PC-3 (cell line): ENCODE measurements around the gene CYP1B1. TPM values are rescaled to one million over a fixed set of nuclear protein-coding genes. Genes with fewer than 3 reads are reported as not detected.

Source experiments
- ATAC-seq: fragments of 200-7000 bp; cut with Tn5 transposase; 2 replicates; pipeline ENCODE4 v1.9.1; 2020; ENCODE audit warnings: mild to moderate bottlenecking, moderate library complexity
- BruUV-seq: library from RNA; stranded (reverse); fragments of 400-500 nt; replicated peaks from 2 replicates; lab custom pipeline; 2021; lab: Mats Ljungman, UMichigan
- CTCF ChIA-PET: fragments of 300-600 bp; sonication (Branson Sonifier 250); formaldehyde crosslinking; loops from one replicate; lab custom pipeline; 2022; ENCODE audit warnings: antibody characterized with exemption; lab: Charles Lee
- POLR2A ChIA-PET: fragments of 300-600 bp; sonication (Branson Sonifier 250); formaldehyde crosslinking; loops from one replicate; lab custom pipeline; 2022; ENCODE audit warnings: antibody characterized with exemption; ENCODE audit not compliant: unreplicated experiment; lab: Charles Lee
- DNase-seq: peaks from one replicate; pipeline ENCODE4 v3.0.0-alpha.2; 2015
- H2AFZ ChIP-seq: fragments of 300-600 bp; sonication (generic); 2 replicates; pipeline ENCODE4 v1.6.0; 2016; ENCODE audit warnings: antibody characterized with exemption, low read length
- H3F3A ChIP-seq: fragments of 300-600 bp; sonication (generic); one replicate; pipeline ENCODE4 v1.6.0; 2017; ENCODE audit warnings: antibody characterized with exemption, low read length, control low read depth, mild to moderate bottlenecking; ENCODE audit not compliant: unreplicated experiment
- H3K27ac ChIP-seq: fragments of 300-600 bp; sonication (generic); 2 replicates; pipeline ENCODE4 v1.5.1; 2016; ENCODE audit warnings: mild to moderate bottlenecking, low read length
- H3K27me3 ChIP-seq: fragments of 300-600 bp; sonication (generic); 2 replicates; pipeline ENCODE4 v1.6.1; 2016; ENCODE audit warnings: low read length, mixed read lengths
- H3K36me3 ChIP-seq: fragments of 300-600 bp; sonication (generic); 2 replicates; pipeline ENCODE4 v1.6.1; 2016; ENCODE audit warnings: low read depth, mixed run types, low read length, mixed read lengths
- H3K4me1 ChIP-seq: fragments of 300-600 bp; sonication (generic); 2 replicates; pipeline ENCODE4 v1.5.1; 2016; ENCODE audit warnings: low read length; ENCODE audit not compliant: insufficient read depth
- H3K4me2 ChIP-seq: fragments of 300-600 bp; sonication (generic); 2 replicates; pipeline ENCODE4 v1.6.0; 2016; ENCODE audit warnings: low read length
- H3K4me3 ChIP-seq: fragments of 300-600 bp; sonication (generic); 2 replicates; pipeline ENCODE4 v1.5.1; 2016; ENCODE audit warnings: mild to moderate bottlenecking, low read length, mixed read lengths
- H3K79me2 ChIP-seq: fragments of 300-600 bp; sonication (generic); 2 replicates; pipeline ENCODE4 v1.6.1; 2017; ENCODE audit warnings: low read length, mixed read lengths
- H3K9ac ChIP-seq: fragments of 300-600 bp; sonication (generic); 2 replicates; pipeline ENCODE4 v1.6.0; 2016; ENCODE audit warnings: mild to moderate bottlenecking, low read length
- H3K9me2 ChIP-seq: fragments of 300-600 bp; sonication (generic); replicated peaks from 2 replicates; pipeline ENCODE4 v1.6.1; 2016; ENCODE audit warnings: mixed run types, low read length, mixed read lengths
- H3K9me3 ChIP-seq: fragments of 300-600 bp; sonication (generic); 2 replicates; pipeline ENCODE4 v1.6.1; 2016; ENCODE audit warnings: low read length, mixed read lengths
- H4K20me1 ChIP-seq: fragments of 300-600 bp; sonication (generic); 2 replicates; pipeline ENCODE4 v1.6.1; 2016; ENCODE audit warnings: low read length, mixed read lengths
- CTCF ChIP-seq: fragments of 300-600 bp; sonication (generic); conservative IDR thresholded peaks from 2 replicates; pipeline ENCODE4 v1.5.1; 2017; ENCODE audit warnings: antibody characterized with exemption, low read depth, mild to moderate bottlenecking, low read length
- EZH2 ChIP-seq: fragments of 300-600 bp; sonication (generic); IDR thresholded peaks from one replicate; pipeline ENCODE4 v1.6.1; 2017; ENCODE audit warnings: antibody characterized with exemption, mild to moderate bottlenecking, low read length; ENCODE audit not compliant: unreplicated experiment
- EZH2phosphoT487 ChIP-seq: fragments of 300-600 bp; sonication (generic); IDR thresholded peaks from 2 replicates; pipeline ENCODE4 v1.6.1; 2018; ENCODE audit warnings: mild to moderate bottlenecking, antibody characterized with exemption, low read length, borderline replicate concordance
- intact Hi-C: fragments of 100-400 bp; cut with micrococcal nuclease; formaldehyde crosslinking; loops from 2 replicates; pipeline ENCODE4 v1.9.0; 2023
- total RNA-seq: library from RNA; depleted of rRNA; stranded (reverse); fragments of >200 nt; gene quantifications from 2 replicates; pipeline ENCODE4 v1.2.3, GENCODE V29; 2014

The CYP1B1 gene
- total RNA-seq, 1 experiment from 2014 or later, result 37.2 TPM

- H3K9me2 ChIP-seq, result no peaks in the 10 kb centered on the region
- H3K9ac ChIP-seq, result no peak overlapping the region
- no peaks in the 10 kb centered on the region for H3K4me1 ChIP-seq
- no peaks in the 10 kb centered on the region for H3F3A ChIP-seq
- DNase-seq (no peak), ATAC-seq (no peak)
- no peak overlapping the region for H3K4me3 ChIP-seq
- no TSS peak for BruUV-seq
- no peaks in the 10 kb centered on the region for H3K79me2 ChIP-seq
- CTCF ChIA-PET, result no interaction called here
- no peak overlapping the region for H3K4me2 ChIP-seq
- intact Hi-C loops, result no loop called here
- H3K36me3 ChIP-seq, result no peaks in the 10 kb centered on the region
- TF ChIP-seq EZH2phosphoT487, result no peak
- no peak for TF ChIP-seq CTCF
- TF ChIP-seq EZH2, result no peak
- no peak overlapping the region for H3K27ac ChIP-seq
- peaks cover 9% of the 10 kb centered on the region; the same call in 1 of the 2 replicates for H3K9me3 ChIP-seq
- no peak overlapping the region for H2AFZ ChIP-seq
- no peaks in the 10 kb centered on the region for H3K27me3 ChIP-seq
- POLR2A ChIA-PET, result no interaction called here
- no peaks in the 10 kb centered on the region for H4K20me1 ChIP-seq
These were observed 48.0 kb upstream of the CYP1B1 start for GRCh38 chr2:38123911-38124310.

- TF ChIP-seq EZH2phosphoT487 (no peak), CTCF (no peak), EZH2 (no peak)
- ATAC-seq, result no peak
- no peak overlapping the region for H3K4me3 ChIP-seq
- POLR2A ChIA-PET, result no interaction called here
- no peak overlapping the region for H3K9ac ChIP-seq
- BruUV-seq, result no TSS peak
- intact Hi-C loops, result no loop called here
- no peak overlapping the region for H3K27ac ChIP-seq
- no peaks in the 10 kb centered on the region for H4K20me1 ChIP-seq
- no peaks in the 10 kb centered on the region for H3K27me3 ChIP-seq
- no peaks in the 10 kb centered on the region for H3F3A ChIP-seq
- H3K4me1 ChIP-seq, result no peaks in the 10 kb centered on the region
- H3K9me2 ChIP-seq, result no peaks in the 10 kb centered on the region
- DNase-seq, result no peak
- H2AFZ ChIP-seq, result no peak overlapping the region
- H3K4me2 ChIP-seq, result no peak overlapping the region
- peaks cover 9% of the 10 kb centered on the region; the same call in 1 of the 2 replicates for H3K9me3 ChIP-seq
- H3K79me2 ChIP-seq, result no peaks in the 10 kb centered on the region
- CTCF ChIA-PET, result no interaction called here
- H3K36me3 ChIP-seq, result no peaks in the 10 kb centered on the region
These were observed 46.4 kb upstream of the CYP1B1 start for GRCh38 chr2:38122344-38122743.

- H3K27ac ChIP-seq, result no peak overlapping the region
- no TSS peak for BruUV-seq
- H3K9me2 ChIP-seq, result no peaks in the 10 kb centered on the region
- H3K4me1 ChIP-seq, result peaks cover 8% of the 10 kb centered on the region
- intact Hi-C loops, result no loop called here
- H3K9me3 ChIP-seq, result peaks cover 1% of the 10 kb centered on the region; the same call in 1 of the 2 replicates
- DNase-seq (no peak), ATAC-seq (no peak)
- no peaks in the 10 kb centered on the region for H3K36me3 ChIP-seq
- no peak for TF ChIP-seq EZH2
- no peak for TF ChIP-seq CTCF
- no peak for TF ChIP-seq EZH2phosphoT487
- ChIA-PET POLR2A (no interaction called here), CTCF (no interaction called here)
- H2AFZ ChIP-seq, result no peak overlapping the region
- no peaks in the 10 kb centered on the region for H3K79me2 ChIP-seq
- H4K20me1 ChIP-seq, result no peaks in the 10 kb centered on the region
- no peaks in the 10 kb centered on the region for H3F3A ChIP-seq
- H3K4me2 ChIP-seq, result no peak overlapping the region
- no peaks in the 10 kb centered on the region for H3K27me3 ChIP-seq
- H3K9ac ChIP-seq, result no peak overlapping the region
- H3K4me3 ChIP-seq, result no peak overlapping the region
These were observed 45.5 kb upstream of the CYP1B1 start for GRCh38 chr2:38121481-38121880.
